NCI-H1436 treated with DMSO at 0.1 percent for 48 hours (cell line): ENCODE measurements around the gene DIS3L2.

Experiments used
- DNase-seq: peaks from one replicate; lab custom pipeline; 2025; lab: John Stamatoyannopoulos, UW

DIS3L2 gene

GRCh38 chr2:232268636-232269165 lies 307.2 kb downstream of the DIS3L2 start:
- DNase-seq = no peak

- DNase-seq = no peak
Measured at GRCh38 chr2:232269867-232270266, 308.4 kb downstream of the DIS3L2 start.

- DNase-seq = no peak
Measured at GRCh38 chr2:232273903-232274643, 312.6 kb downstream of the DIS3L2 start.

GRCh38 chr2:232275670-232276069 lies 314.2 kb downstream of the DIS3L2 start:
- DNase-seq = no peak

- no peak for DNase-seq
Measured at GRCh38 chr2:232276084-232276732, 314.7 kb downstream of the DIS3L2 start.

GRCh38 chr2:232276733-232277313 lies 315.3 kb downstream of the DIS3L2 start:
- no peak for DNase-seq

- DNase-seq = no peak
Measured at GRCh38 chr2:232278534-232278933, 317.0 kb downstream of the DIS3L2 start.

- DNase-seq = no peak
Measured at GRCh38 chr2:232280341-232280740, 318.8 kb downstream of the DIS3L2 start.

GRCh38 chr2:232281858-232282507 lies 320.5 kb downstream of the DIS3L2 start:
- no peak for DNase-seq

GRCh38 chr2:232282508-232283055 lies 321.1 kb downstream of the DIS3L2 start:
- DNase-seq = no peak

GRCh38 chr2:232286001-232286868 lies 324.7 kb downstream of the DIS3L2 start:
- DNase-seq = no peak

GRCh38 chr2:232287316-232287715 lies 325.8 kb downstream of the DIS3L2 start:
- DNase-seq = no peak

GRCh38 chr2:232288489-232289030 lies 327.0 kb downstream of the DIS3L2 start:
- DNase-seq = no peak

- no peak for DNase-seq
Measured at GRCh38 chr2:232290668-232291067, 329.2 kb downstream of the DIS3L2 start.

- DNase-seq = no peak
Measured at GRCh38 chr2:232291343-232291742, 329.8 kb downstream of the DIS3L2 start.

- DNase-seq = no peak
Measured at GRCh38 chr2:232292395-232293154, 331.1 kb downstream of the DIS3L2 start.

- no peak for DNase-seq
Measured at GRCh38 chr2:232293191-232293590, 331.7 kb downstream of the DIS3L2 start.

GRCh38 chr2:232295971-232296370 lies 334.5 kb downstream of the DIS3L2 start:
- DNase-seq = no peak

GRCh38 chr2:232296776-232297525 lies 335.4 kb downstream of the DIS3L2 start:
- DNase-seq = no peak
